HG03469 (cell line): ENCODE measurements around the gene BAG1.

ENCODE experiments used
- ATAC-seq: cut with Tn5 transposase; IDR thresholded peaks from one replicate; pipeline ENCODE4 v1.9.1; 2021; ENCODE audit warnings: mild to moderate bottlenecking, moderate library complexity, moderate number of reproducible peaks; ENCODE audit not compliant: unreplicated experiment

Gene BAG1

GRCh38 chr9:33220681-33221567 lies 43.6 kb downstream of the BAG1 start:
- ATAC-seq = no peak

- no peak for ATAC-seq
Measured at GRCh38 chr9:33211695-33212393, 52.7 kb downstream of the BAG1 start.

- ATAC-seq = no peak
Measured at GRCh38 chr9:33210006-33210715, 54.3 kb downstream of the BAG1 start.

GRCh38 chr9:33209394-33209793 lies 55.1 kb downstream of the BAG1 start:
- ATAC-seq = no peak

- ATAC-seq = peak; percentile 99
Measured at GRCh38 chr9:33202552-33203201, 61.8 kb downstream of the BAG1 start.
